ENCODE data around the gene ADAMTSL1. TPM values are rescaled to one million over a fixed set of nuclear protein-coding genes. Genes with fewer than 3 reads are reported as not detected.

The ADAMTSL1 gene
- total RNA-seq, 1 experiment from 2014 or later, result 0.94 TPM

DNA sequence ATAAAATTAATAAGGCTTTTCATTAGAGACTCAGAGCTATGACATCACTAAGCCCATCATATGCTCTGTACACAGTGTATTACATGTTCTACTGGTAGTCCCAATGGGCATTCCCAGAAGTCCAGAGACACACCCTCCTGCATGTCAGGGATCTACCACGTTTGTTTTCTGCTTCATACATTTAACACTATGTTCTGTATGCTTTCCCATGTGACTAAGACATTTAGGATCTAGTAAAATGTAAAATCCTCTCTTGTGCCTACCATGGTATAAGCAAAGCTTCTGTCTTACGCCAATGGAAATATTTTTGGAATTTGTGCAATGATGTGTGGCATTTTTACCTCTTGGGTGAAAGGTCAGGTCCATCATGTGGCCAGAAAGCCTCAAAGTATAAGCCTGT lies 192.4 kb downstream of the ADAMTSL1 start:
- Mint-ChIP-seq H3K27me3 (ENCODE audit: low read depth) (no peaks in the 10 kb centered on the region), H3K4me1 (peaks cover 16% of the 10 kb centered on the region), H3K4me3 (no peak overlapping the region), H3K27ac (no peak overlapping the region), H3K9me3 (no peaks in the 10 kb centered on the region), H3K36me3 (no peaks in the 10 kb centered on the region)
- no peak for TF ChIP-seq ZNF416 (CRISPR knock-in tag; IDR thresholded peaks at IDR 0.05)
- no peak for TF ChIP-seq NFATC4 (CRISPR knock-in tag; IDR thresholded peaks at IDR 0.05)
- TF ChIP-seq ATF3 (CRISPR knock-in tag; conservative IDR thresholded peaks at IDR 0.05), result no peak
- no peak for TF ChIP-seq IRF1 (CRISPR knock-in tag; IDR thresholded peaks at IDR 0.05)
- TF ChIP-seq, protein P1, sequence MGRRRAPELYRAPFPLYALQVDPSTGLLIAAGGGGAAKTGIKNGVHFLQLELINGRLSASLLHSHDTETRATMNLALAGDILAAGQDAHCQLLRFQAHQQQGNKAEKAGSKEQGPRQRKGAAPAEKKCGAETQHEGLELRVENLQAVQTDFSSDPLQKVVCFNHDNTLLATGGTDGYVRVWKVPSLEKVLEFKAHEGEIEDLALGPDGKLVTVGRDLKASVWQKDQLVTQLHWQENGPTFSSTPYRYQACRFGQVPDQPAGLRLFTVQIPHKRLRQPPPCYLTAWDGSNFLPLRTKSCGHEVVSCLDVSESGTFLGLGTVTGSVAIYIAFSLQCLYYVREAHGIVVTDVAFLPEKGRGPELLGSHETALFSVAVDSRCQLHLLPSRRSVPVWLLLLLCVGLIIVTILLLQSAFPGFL (CRISPR knock-in tag; IDR thresholded peaks at IDR 0.05; ENCODE audit: borderline replicate concordance), result no peak
- no peak for TF ChIP-seq ZNF317 (CRISPR knock-in tag; IDR thresholded peaks at IDR 0.05; ENCODE audit: borderline replicate concordance, low read depth)
- TF ChIP-seq FOXK1 (CRISPR knock-in tag; IDR thresholded peaks at IDR 0.05), result no peak
- no peak for TF ChIP-seq NR1H2 (CRISPR knock-in tag; IDR thresholded peaks at IDR 0.05)
- CTCF ChIA-PET, result no interaction called here
- POLR2A ChIA-PET, result no interaction called here
- DNase-seq (ENCODE audit: low spot score) (no peak), ATAC-seq (no peak)

DNA sequence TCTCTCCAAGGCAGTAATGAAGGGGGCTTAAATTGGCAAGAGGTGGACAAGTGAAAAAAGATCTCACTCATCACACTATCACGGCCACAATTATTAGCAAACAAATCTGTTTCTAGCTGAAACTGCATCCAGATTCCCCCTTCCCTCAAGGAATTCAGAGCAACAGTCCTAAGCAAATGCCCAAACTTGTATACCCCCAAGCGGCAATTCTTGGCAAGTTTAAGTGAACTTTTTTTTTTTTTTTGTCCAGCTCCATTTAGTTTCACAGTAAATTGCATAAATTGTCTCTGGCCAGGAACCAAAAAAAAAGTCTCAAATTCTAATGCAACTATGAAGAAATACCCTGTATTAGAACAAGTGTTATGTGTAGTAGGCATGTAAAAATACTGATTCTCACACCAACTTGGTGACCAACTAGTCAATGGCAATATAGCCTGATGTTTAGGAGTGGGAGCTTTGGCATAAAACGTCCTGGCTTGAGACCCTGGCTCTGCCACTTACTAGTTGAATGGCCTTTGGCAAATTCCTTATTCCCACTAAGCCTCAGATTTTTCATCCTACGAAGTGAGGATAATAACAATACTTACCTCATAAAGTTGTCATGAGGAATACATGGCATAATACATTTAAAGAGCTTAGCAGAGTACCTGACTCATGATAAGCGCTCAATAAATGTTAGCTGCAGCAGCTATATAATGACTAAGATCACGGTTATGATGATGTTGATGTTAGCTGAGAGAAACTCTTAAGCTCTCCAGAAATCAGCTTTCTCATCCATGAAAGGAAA lies 193.2 kb downstream of the ADAMTSL1 start:
- POLR2A ChIA-PET, result no interaction called here
- DNase-seq (ENCODE audit: low spot score), result no peak
- ATAC-seq, result no peak
- no peak overlapping the region for H3K4me3 Mint-ChIP-seq
- no peaks in the 10 kb centered on the region for H3K9me3 Mint-ChIP-seq
- TF ChIP-seq IRF1 (CRISPR knock-in tag; IDR thresholded peaks at IDR 0.05), result no peak
- no peaks in the 10 kb centered on the region for H3K27me3 Mint-ChIP-seq (ENCODE audit: low read depth)
- H3K27ac Mint-ChIP-seq, result no peak overlapping the region
- CTCF ChIA-PET, result interaction anchor here (0.6 kb wide), 1 partner anchor 1752 kb away, joined by 3 read pairs; no protein-coding TSS in a partner anchor
- peaks cover 16% of the 10 kb centered on the region for H3K4me1 Mint-ChIP-seq
- no peaks in the 10 kb centered on the region for H3K36me3 Mint-ChIP-seq

GRCh38 chr9:18668944-18669343 lies 195.0 kb downstream of the ADAMTSL1 start:
- Mint-ChIP-seq H3K4me3 (no peak overlapping the region), H3K9me3 (no peaks in the 10 kb centered on the region), H3K36me3 (no peaks in the 10 kb centered on the region), H3K27ac (peak overlapping the region; percentile 39), H3K4me1 (peaks cover 16% of the 10 kb centered on the region), H3K27me3 (ENCODE audit: low read depth) (no peaks in the 10 kb centered on the region)
- CTCF ChIA-PET, result no interaction called here
- POLR2A ChIA-PET, result no interaction called here
- ATAC-seq (peak; percentile 99), DNase-seq (ENCODE audit: low spot score) (peak; percentile 11)
- TF ChIP-seq ZNF263 (CRISPR knock-in tag; IDR thresholded peaks at IDR 0.05; ENCODE audit: low read depth) (no peak), IRF2 (CRISPR knock-in tag; IDR thresholded peaks at IDR 0.05; ENCODE audit: borderline replicate concordance, low read depth) (no peak), NR1H2 (CRISPR knock-in tag; IDR thresholded peaks at IDR 0.05) (no peak), SMAD4 (CRISPR knock-in tag; IDR thresholded peaks at IDR 0.05) (no peak), TEAD1 (CRISPR knock-in tag; IDR thresholded peaks at IDR 0.05) (no peak), ZBTB21 (CRISPR knock-in tag; IDR thresholded peaks at IDR 0.05; ENCODE audit: borderline replicate concordance) (no peak), GTF2I (CRISPR knock-in tag; conservative IDR thresholded peaks at IDR 0.05) (no peak), SP1 (CRISPR knock-in tag; conservative IDR thresholded peaks at IDR 0.05) (no peak), NR2C2 (CRISPR knock-in tag; IDR thresholded peaks at IDR 0.05) (no peak), IRF1 (CRISPR knock-in tag; IDR thresholded peaks at IDR 0.05) (no peak), USF2 (CRISPR knock-in tag; IDR thresholded peaks at IDR 0.05) (no peak)
- TF ChIP-seq, protein P2, sequence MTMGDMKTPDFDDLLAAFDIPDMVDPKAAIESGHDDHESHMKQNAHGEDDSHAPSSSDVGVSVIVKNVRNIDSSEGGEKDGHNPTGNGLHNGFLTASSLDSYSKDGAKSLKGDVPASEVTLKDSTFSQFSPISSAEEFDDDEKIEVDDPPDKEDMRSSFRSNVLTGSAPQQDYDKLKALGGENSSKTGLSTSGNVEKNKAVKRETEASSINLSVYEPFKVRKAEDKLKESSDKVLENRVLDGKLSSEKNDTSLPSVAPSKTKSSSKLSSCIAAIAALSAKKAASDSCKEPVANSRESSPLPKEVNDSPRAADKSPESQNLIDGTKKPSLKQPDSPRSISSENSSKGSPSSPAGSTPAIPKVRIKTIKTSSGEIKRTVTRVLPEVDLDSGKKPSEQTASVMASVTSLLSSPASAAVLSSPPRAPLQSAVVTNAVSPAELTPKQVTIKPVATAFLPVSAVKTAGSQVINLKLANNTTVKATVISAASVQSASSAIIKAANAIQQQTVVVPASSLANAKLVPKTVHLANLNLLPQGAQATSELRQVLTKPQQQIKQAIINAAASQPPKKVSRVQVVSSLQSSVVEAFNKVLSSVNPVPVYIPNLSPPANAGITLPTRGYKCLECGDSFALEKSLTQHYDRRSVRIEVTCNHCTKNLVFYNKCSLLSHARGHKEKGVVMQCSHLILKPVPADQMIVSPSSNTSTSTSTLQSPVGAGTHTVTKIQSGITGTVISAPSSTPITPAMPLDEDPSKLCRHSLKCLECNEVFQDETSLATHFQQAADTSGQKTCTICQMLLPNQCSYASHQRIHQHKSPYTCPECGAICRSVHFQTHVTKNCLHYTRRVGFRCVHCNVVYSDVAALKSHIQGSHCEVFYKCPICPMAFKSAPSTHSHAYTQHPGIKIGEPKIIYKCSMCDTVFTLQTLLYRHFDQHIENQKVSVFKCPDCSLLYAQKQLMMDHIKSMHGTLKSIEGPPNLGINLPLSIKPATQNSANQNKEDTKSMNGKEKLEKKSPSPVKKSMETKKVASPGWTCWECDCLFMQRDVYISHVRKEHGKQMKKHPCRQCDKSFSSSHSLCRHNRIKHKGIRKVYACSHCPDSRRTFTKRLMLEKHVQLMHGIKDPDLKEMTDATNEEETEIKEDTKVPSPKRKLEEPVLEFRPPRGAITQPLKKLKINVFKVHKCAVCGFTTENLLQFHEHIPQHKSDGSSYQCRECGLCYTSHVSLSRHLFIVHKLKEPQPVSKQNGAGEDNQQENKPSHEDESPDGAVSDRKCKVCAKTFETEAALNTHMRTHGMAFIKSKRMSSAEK (CRISPR knock-in tag; IDR thresholded peaks at IDR 0.05; ENCODE audit: borderline replicate concordance), result no peak
- TF ChIP-seq, protein P3, sequence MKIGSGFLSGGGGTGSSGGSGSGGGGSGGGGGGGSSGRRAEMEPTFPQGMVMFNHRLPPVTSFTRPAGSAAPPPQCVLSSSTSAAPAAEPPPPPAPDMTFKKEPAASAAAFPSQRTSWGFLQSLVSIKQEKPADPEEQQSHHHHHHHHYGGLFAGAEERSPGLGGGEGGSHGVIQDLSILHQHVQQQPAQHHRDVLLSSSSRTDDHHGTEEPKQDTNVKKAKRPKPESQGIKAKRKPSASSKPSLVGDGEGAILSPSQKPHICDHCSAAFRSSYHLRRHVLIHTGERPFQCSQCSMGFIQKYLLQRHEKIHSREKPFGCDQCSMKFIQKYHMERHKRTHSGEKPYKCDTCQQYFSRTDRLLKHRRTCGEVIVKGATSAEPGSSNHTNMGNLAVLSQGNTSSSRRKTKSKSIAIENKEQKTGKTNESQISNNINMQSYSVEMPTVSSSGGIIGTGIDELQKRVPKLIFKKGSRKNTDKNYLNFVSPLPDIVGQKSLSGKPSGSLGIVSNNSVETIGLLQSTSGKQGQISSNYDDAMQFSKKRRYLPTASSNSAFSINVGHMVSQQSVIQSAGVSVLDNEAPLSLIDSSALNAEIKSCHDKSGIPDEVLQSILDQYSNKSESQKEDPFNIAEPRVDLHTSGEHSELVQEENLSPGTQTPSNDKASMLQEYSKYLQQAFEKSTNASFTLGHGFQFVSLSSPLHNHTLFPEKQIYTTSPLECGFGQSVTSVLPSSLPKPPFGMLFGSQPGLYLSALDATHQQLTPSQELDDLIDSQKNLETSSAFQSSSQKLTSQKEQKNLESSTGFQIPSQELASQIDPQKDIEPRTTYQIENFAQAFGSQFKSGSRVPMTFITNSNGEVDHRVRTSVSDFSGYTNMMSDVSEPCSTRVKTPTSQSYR (CRISPR knock-in tag; IDR thresholded peaks at IDR 0.05), result no peak
